A549 (cell line): ENCODE data around the gene SUPT3H. TPM values are rescaled to one million over a fixed set of nuclear protein-coding genes. Genes with fewer than 3 reads are reported as not detected.

ENCODE experiments used
- ATAC-seq, 2 experiments: fragments of 200-7000 bp in 1 of 2; fragments of >200 bp in 1 of 2; cut with Nextera tagmentation in 1 of 2; cut with Tn5 transposase in 1 of 2; 3 replicates each; pipeline versions ENCODE4 v1.8.0 to v1.9.1; 2018 to 2020; ENCODE audit warnings: mild to moderate bottlenecking in 1 of 2, moderate library complexity in 1 of 2
- CTCF ChIA-PET: fragments of 300-600 bp; sonication (Branson Sonifier 250); formaldehyde crosslinking; extraction: SDS; loops from one replicate; lab custom pipeline; 2021; ENCODE audit warnings: antibody characterized with exemption, inconsistent platforms; lab: Yijun Ruan, JAX
- POLR2A ChIA-PET: fragments of 350-600 bp; formaldehyde crosslinking; extraction: SDS; loops from one replicate; lab custom pipeline; 2021; ENCODE audit warnings: antibody characterized with exemption, inconsistent platforms; lab: Yijun Ruan, JAX
- DNase-seq, 2 experiments: peaks; one replicate each; pipeline versions ENCODE4 v3.0.0 to v3.0.0-alpha.2; 2011 to 2016; ENCODE audit warnings: low read depth in 1 of 2, low spot score in 1 of 2
- FAIRE-seq: peaks from 2 replicates; lab custom pipeline; 2011; peaks lifted over from hg19 to GRCh38; lab: Jason Lieb, UNC
- H3K27ac ChIP-seq, 2 experiments: fragments of >200 bp; sonication (Bioruptor Twin); formaldehyde crosslinking; 3 replicates each; pipeline ENCODE4 v1.5.1; 2016 to 2017
- H3K4me1 ChIP-seq: fragments of >200 bp; sonication (Bioruptor Twin); formaldehyde crosslinking; 3 replicates; pipeline ENCODE4 v1.6.1; 2016
- H3K4me2 ChIP-seq: fragments of >200 bp; sonication (Bioruptor Twin); formaldehyde crosslinking; 3 replicates; pipeline ENCODE4 v1.6.1; 2016
- H3K4me3 ChIP-seq: fragments of >200 bp; sonication (Bioruptor Twin); formaldehyde crosslinking; 3 replicates; pipeline ENCODE4 v1.5.1; 2016
- H3K9me3 ChIP-seq: fragments of >200 bp; sonication (Bioruptor Twin); formaldehyde crosslinking; 3 replicates; pipeline ENCODE4 v1.6.1; 2016
- BHLHE40 ChIP-seq: IDR thresholded peaks from 2 replicates; pipeline ENCODE4 v1.6.1; 2012; ENCODE audit warnings: low read depth, low read length, inconsistent platforms
- CBX2 ChIP-seq: fragments of 200-600 bp; sonication (generic); IDR thresholded peaks from 2 replicates; pipeline ENCODE4 v1.6.1; 2016; ENCODE audit warnings: low read depth, mild to moderate bottlenecking, borderline replicate concordance
- CBX8 ChIP-seq: fragments of 200-600 bp; sonication (generic); IDR thresholded peaks from 2 replicates; pipeline ENCODE4 v1.6.1; 2016
- CHD2 ChIP-seq: fragments of 150-350 bp; IDR thresholded peaks from 2 replicates; pipeline ENCODE4 v1.6.1; 2014; ENCODE audit warnings: low read length; ENCODE audit not compliant: partially characterized antibody
- E2F6 ChIP-seq: IDR thresholded peaks from 2 replicates; pipeline ENCODE4 v1.6.1; 2012; ENCODE audit warnings: low read depth, borderline replicate concordance
- EHF ChIP-seq: fragments of 250-450 bp; sonication (Bioruptor Pico); IDR thresholded peaks from 2 replicates; pipeline ENCODE4 v1.5.0; 2020; ENCODE audit warnings: mild to moderate bottlenecking
- ELK1 ChIP-seq: fragments of 150-350 bp; IDR thresholded peaks from 2 replicates; pipeline ENCODE4 v1.6.1; 2014; ENCODE audit warnings: low read depth, mild to moderate bottlenecking, low read length
- ESRRA ChIP-seq: fragments of 150-350 bp; IDR thresholded peaks from 2 replicates; pipeline ENCODE4 v1.6.1; 2014; ENCODE audit warnings: mild to moderate bottlenecking, low read length, borderline replicate concordance
- FOSB ChIP-seq: fragments of 250-450 bp; sonication (Bioruptor Pico); IDR thresholded peaks from 2 replicates; pipeline ENCODE4 v1.5.0; 2020; ENCODE audit warnings: mild to moderate bottlenecking, moderate library complexity
- FOSL2 ChIP-seq, 2 experiments: fragments of 450-650 bp in 1 of 2; fragments of >200 bp in 1 of 2; sonication (Bioruptor Twin) in 1 of 2; formaldehyde crosslinking; IDR thresholded peaks; 2 replicates each; pipeline versions ENCODE4 v1.5.0 to v1.6.1; 2016 to 2020; ENCODE audit warnings: mild to moderate bottlenecking in 1 of 2, moderate library complexity in 1 of 2
- FOXS1 ChIP-seq: fragments of 250-450 bp; sonication (Bioruptor Pico); IDR thresholded peaks from 2 replicates; pipeline ENCODE4 v1.5.0; 2020; ENCODE audit warnings: mild to moderate bottlenecking, moderate library complexity
- HMGXB4 ChIP-seq: fragments of 250-450 bp; sonication (Bioruptor Pico); IDR thresholded peaks from 2 replicates; pipeline ENCODE4 v1.5.0; 2021; ENCODE audit warnings: mild to moderate bottlenecking, moderate library complexity, borderline replicate concordance
- HOXB13 ChIP-seq: fragments of 250-450 bp; sonication (Bioruptor Pico); IDR thresholded peaks from 2 replicates; pipeline ENCODE4 v1.5.0; 2020; ENCODE audit warnings: low read depth, mild to moderate bottlenecking, moderate library complexity
- JUN ChIP-seq, 2 experiments: fragments of >200 bp; sonication (Bioruptor Twin); formaldehyde crosslinking; IDR thresholded peaks; 2 replicates in 1 of 2; 3 replicates in 1 of 2; pipeline ENCODE4 v1.6.1; 2016 to 2017
- NFE2L2 ChIP-seq: fragments of 150-350 bp; conservative IDR thresholded peaks from 2 replicates; pipeline ENCODE4 v1.6.1; 2014; ENCODE audit warnings: low read length
- PBX3 ChIP-seq: IDR thresholded peaks from 2 replicates; pipeline ENCODE4 v1.6.1; 2012
- PHF8 ChIP-seq: fragments of 200-600 bp; sonication (generic); IDR thresholded peaks from 2 replicates; pipeline ENCODE4 v1.6.1; 2016; ENCODE audit warnings: low read depth, mild to moderate bottlenecking, antibody characterized with exemption, moderate library complexity, borderline replicate concordance
- POLR2A ChIP-seq: IDR thresholded peaks from 2 replicates; pipeline ENCODE4 v1.6.1; 2012; ENCODE audit warnings: mild to moderate bottlenecking, low read length
- RAD21 ChIP-seq, 2 experiments: fragments of >200 bp in 1 of 2; sonication (Bioruptor Twin) in 1 of 2; formaldehyde crosslinking in 1 of 2; IDR thresholded peaks in 1 of 2; conservative IDR thresholded peaks in 1 of 2; 2 replicates in 1 of 2; 3 replicates in 1 of 2; pipeline ENCODE4 v1.6.1; 2012 to 2018; ENCODE audit warnings: inconsistent platforms in 1 of 2
- SMC3 ChIP-seq: fragments of >200 bp; sonication (Bioruptor Twin); formaldehyde crosslinking; IDR thresholded peaks from 3 replicates; pipeline ENCODE4 v1.6.1; 2018; ENCODE audit warnings: inconsistent platforms
- ZFP36 ChIP-seq: fragments of 450-650 bp; IDR thresholded peaks from 2 replicates; pipeline ENCODE4 v1.6.1; 2014; ENCODE audit warnings: borderline replicate concordance; ENCODE audit not compliant: partially characterized antibody
- ZNF302 ChIP-seq: fragments of 250-450 bp; sonication (Bioruptor Pico); IDR thresholded peaks from 2 replicates; pipeline ENCODE4 v1.9.0; 2021; ENCODE audit warnings: inconsistent platforms, mild to moderate bottlenecking, moderate library complexity
- WGBS: methylation state at CpG from one replicate; pipeline ENCODE4 v1.1.6; 2017; ENCODE audit errors: missing lambda C conversion rate; 5-methylcytosine and 5-hydroxymethylcytosine counted together
- polyA plus RNA-seq, 4 experiments: library from polyadenylated mRNA; depleted of rRNA in 3 of 4; stranded (reverse); fragments of >200 nt; fragmentation: RNase III in 1 of 4; extraction: RNeasy Plus Mini Kit Qiagen cat#74134 plus additional on column Dnase treatment in 1 of 4; gene quantifications; 2 replicates in 3 of 4; 3 replicates in 1 of 4; pipeline ENCODE4 v1.2.3, GENCODE V29; 2011 to 2017

SUPT3H gene
- polyA plus RNA-seq, 2 of the 4 experiments (the other 2 are of a cell fraction) = 4.3 to 6.2 TPM

GRCh38 chr6:45026003-45026516 lies 351.7 kb downstream of the SUPT3H start:
- no peak overlapping the region for H3K4me3 ChIP-seq
- WGBS = 77% methylated on average over 2 of the region's 2 CpGs
- TF ChIP-seq E2F6 = no peak
- TF ChIP-seq SMC3 = no peak
- TF ChIP-seq ZFP36 = no peak
- TF ChIP-seq JUN (IDR thresholded peaks at IDR 0.05) = no peak
- no peak for TF ChIP-seq HOXB13
- no peak for TF ChIP-seq NFE2L2
- TF ChIP-seq, all 56 proteins: peak for 0
- ChIA-PET CTCF (no interaction called here), POLR2A (no interaction called here)
- H3K9me3 ChIP-seq = no peaks in the 10 kb centered on the region; the same call in 2 of the 3 replicates
- DNase-seq = no peak
- H3K4me1 ChIP-seq = no peaks in the 10 kb centered on the region
- no peak overlapping the region for H3K27ac ChIP-seq
- H3K4me2 ChIP-seq = no peak overlapping the region
- ATAC-seq = no peak
- no peak for FAIRE-seq

GRCh38 chr6:45024610-45025009 lies 353.1 kb downstream of the SUPT3H start:
- CTCF ChIA-PET = no interaction called here
- Histone ChIP-seq H3K9me3 (no peaks in the 10 kb centered on the region; the same call in 2 of the 3 replicates), H3K4me3 (no peak overlapping the region)
- 98% methylated on average over 3 of the region's 3 CpGs for WGBS
- no peak for TF ChIP-seq RAD21 (conservative IDR thresholded peaks at IDR 0.05 in 1 of 2, IDR thresholded peaks at IDR 0.05 in 1 of 2)
- TF ChIP-seq ZNF302 (CRISPR knock-in tag) = no peak
- TF ChIP-seq FOXS1 = no peak
- no peak for TF ChIP-seq PBX3
- no peak for TF ChIP-seq CBX2
- TF ChIP-seq ESRRA = no peak
- no peak for TF ChIP-seq FOSL2 (IDR thresholded peaks at IDR 0.05)
- TF ChIP-seq FOSL2 (CRISPR knock-in tag; IDR thresholded peaks at IDR 0.05) = no peak
- TF ChIP-seq FOSB (CRISPR knock-in tag) = no peak
- no peak for TF ChIP-seq PHF8
- TF ChIP-seq CHD2 = no peak
- no peak for TF ChIP-seq BHLHE40
- no peak for TF ChIP-seq CBX8
- no peak for TF ChIP-seq HOXB13
- TF ChIP-seq ELK1 = no peak
- no peak for TF ChIP-seq EHF (CRISPR knock-in tag)
- TF ChIP-seq HMGXB4 = no peak
- TF ChIP-seq POLR2A = no peak
- TF ChIP-seq, all 56 proteins: peak for 0
- Histone ChIP-seq H3K4me1 (no peaks in the 10 kb centered on the region), H3K4me2 (no peak overlapping the region), H3K27ac (no peak overlapping the region)
- ATAC-seq (no peak), DNase-seq (no peak), FAIRE-seq (no peak)
- POLR2A ChIA-PET = no interaction called here
